HAP-1 (cell line): ENCODE results near the gene NSD1.

ENCODE experiments used
- DNase-seq, 2 experiments: peaks; one replicate each; pipeline ENCODE4 v3.0.0-alpha.2; 2016 to 2020; ENCODE audit warnings: low spot score in 2 of 2
- H3K27me3 ChIP-seq: fragments of 250-450 bp; sonication (Bioruptor Pico); 2 replicates; pipeline ENCODE4 v1.5.1; 2020; ENCODE audit warnings: low read depth, mild to moderate bottlenecking, moderate library complexity
- H3K36me3 ChIP-seq: fragments of 250-450 bp; sonication (Bioruptor Pico); replicated peaks from 2 replicates; pipeline ENCODE4 v1.5.1; 2020; ENCODE audit warnings: mild to moderate bottlenecking
- H3K4me1 ChIP-seq: fragments of 250-450 bp; sonication (Bioruptor Pico); 2 replicates; pipeline ENCODE4 v1.5.1; 2020; ENCODE audit warnings: mild to moderate bottlenecking
- H3K4me3 ChIP-seq: fragments of 250-450 bp; sonication (Bioruptor Pico); 2 replicates; pipeline ENCODE4 v1.5.1; 2020; ENCODE audit warnings: mild to moderate bottlenecking, moderate library complexity
- H3K9me3 ChIP-seq: fragments of 250-450 bp; sonication (Bioruptor Pico); 2 replicates; pipeline ENCODE4 v1.5.1; 2020; ENCODE audit warnings: mild to moderate bottlenecking, moderate library complexity
- in situ Hi-C: fragments of 300-500 bp; cut with MboI; formaldehyde crosslinking; loops from 3 replicates; pipeline ENCODE4 v1.14.3; 2020; ENCODE audit warnings: low sequenced_read_pairs, inconsistent platforms, mixed read lengths

Gene NSD1

DNA sequence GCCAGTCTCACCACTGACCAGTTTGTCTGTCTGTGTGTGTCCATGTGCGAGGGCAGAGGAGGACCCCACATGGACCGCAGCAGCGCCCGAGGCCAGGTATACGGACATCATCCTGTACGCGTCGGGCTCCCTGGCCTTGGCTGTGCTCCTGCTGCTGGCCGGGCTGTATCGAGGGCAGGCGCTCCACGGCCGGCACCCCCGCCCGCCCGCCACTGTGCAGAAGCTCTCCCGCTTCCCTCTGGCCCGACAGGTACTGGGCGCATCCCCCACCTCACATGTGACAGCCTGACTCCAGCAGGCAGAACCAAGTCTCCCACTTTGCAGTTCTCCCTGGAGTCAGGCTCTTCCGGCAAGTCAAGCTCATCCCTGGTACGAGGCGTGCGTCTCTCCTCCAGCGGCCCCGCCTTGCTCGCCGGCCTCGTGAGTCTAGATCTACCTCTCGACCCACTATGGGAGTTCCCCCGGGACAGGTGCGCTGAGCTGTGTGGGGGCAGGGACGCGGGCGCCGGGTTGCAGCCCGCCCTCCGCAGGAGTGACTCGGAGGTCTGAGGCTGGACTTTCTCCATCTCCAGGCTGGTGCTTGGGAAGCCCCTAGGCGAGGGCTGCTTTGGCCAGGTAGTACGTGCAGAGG is 40.4 kb upstream of the NSD1 start:
- no peak for DNase-seq
- in situ Hi-C loops, result no loop called here
- no peaks in the 10 kb centered on the region; the same call in none of the 2 replicates for H3K36me3 ChIP-seq
- no peaks in the 10 kb centered on the region for H3K27me3 ChIP-seq
- H3K4me1 ChIP-seq, result no peaks in the 10 kb centered on the region
- H3K4me3 ChIP-seq, result no peak overlapping the region
- H3K9me3 ChIP-seq, result no peaks in the 10 kb centered on the region

- Histone ChIP-seq H3K9me3 (no peaks in the 10 kb centered on the region), H3K4me3 (no peak overlapping the region), H3K27me3 (no peaks in the 10 kb centered on the region), H3K36me3 (no peaks in the 10 kb centered on the region; the same call in none of the 2 replicates), H3K4me1 (no peaks in the 10 kb centered on the region)
- in situ Hi-C loops, result no loop called here
- no peak for DNase-seq
These were observed 39.8 kb upstream of the NSD1 start for GRCh38 chr5:177093803-177094202.

DNA sequence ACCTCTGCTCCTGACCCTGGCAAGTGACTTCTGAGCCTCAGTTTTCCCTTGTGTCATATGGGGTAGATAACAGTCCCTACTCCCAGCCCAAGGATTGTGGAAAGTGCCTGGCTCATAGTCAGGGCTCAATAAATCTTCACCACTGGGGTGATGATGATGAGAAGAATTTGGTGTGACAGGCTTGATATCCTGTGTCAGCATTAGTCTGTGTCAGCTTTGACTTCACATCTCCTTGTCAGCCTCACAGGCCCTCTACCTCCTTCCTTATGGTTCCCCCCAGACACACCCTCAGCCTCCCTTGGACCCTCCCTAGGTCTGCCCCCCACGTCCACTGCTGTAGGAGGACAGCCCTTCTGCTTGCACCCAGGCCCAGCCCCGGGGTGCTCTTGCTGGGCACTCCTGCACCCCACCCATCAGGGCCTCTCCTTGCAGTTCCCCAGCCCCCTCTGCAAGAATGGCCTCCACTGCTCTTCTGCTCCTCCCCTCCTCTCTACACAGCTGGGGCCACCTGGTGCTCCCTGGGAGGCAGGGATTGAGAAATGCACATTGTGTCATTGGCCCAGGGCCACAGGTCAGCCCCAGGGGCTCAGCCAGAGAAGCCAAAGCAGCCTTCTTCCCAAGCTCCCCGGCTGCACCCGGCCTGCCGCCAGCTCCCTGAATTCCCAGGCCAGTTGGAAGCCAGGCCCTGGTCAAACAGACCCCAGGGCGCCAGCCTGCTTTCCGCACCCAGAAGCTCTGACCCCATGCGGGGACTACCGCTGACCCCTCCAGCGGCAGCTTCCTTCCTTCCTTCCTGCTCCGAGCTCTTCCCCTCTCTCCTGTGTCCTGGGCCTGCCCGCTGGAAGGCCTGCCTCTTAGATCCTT is 39.1 kb upstream of the NSD1 start:
- DNase-seq, result no peak
- H3K9me3 ChIP-seq, result no peaks in the 10 kb centered on the region
- H3K36me3 ChIP-seq, result no peaks in the 10 kb centered on the region; the same call in none of the 2 replicates
- no peaks in the 10 kb centered on the region for H3K27me3 ChIP-seq
- in situ Hi-C loops, result no loop called here
- no peak overlapping the region for H3K4me3 ChIP-seq
- no peaks in the 10 kb centered on the region for H3K4me1 ChIP-seq

DNA sequence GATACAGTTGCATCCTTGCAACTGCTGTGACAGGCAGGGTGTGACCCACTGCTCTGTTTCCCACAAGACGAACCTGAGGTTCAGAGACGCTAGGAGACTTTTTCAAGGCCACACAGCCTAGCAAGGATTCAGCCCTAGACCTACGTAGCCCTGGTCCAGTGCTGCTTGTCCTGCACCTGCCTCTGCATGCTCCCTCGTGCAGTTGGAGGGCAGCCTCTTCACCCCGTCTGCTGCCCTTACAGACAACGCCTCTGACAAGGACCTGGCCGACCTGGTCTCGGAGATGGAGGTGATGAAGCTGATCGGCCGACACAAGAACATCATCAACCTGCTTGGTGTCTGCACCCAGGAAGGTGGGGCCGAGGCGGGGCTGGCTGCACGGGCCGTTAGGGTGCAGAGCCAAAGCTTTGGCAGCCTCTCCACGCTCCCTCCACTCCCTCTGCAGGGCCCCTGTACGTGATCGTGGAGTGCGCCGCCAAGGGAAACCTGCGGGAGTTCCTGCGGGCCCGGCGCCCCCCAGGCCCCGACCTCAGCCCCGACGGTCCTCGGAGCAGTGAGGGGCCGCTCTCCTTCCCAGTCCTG is 38.4 kb upstream of the NSD1 start:
- DNase-seq, result no peak
- no peak overlapping the region for H3K4me3 ChIP-seq
- no peaks in the 10 kb centered on the region for H3K9me3 ChIP-seq
- H3K27me3 ChIP-seq, result no peaks in the 10 kb centered on the region
- no peaks in the 10 kb centered on the region; the same call in none of the 2 replicates for H3K36me3 ChIP-seq
- in situ Hi-C loops, result no loop called here
- H3K4me1 ChIP-seq, result no peaks in the 10 kb centered on the region

- Histone ChIP-seq H3K4me3 (no peak overlapping the region), H3K27me3 (no peaks in the 10 kb centered on the region), H3K9me3 (no peaks in the 10 kb centered on the region), H3K4me1 (no peaks in the 10 kb centered on the region), H3K36me3 (no peaks in the 10 kb centered on the region; the same call in none of the 2 replicates)
- in situ Hi-C loops, result no loop called here
- DNase-seq, result no peak
These were observed 37.2 kb upstream of the NSD1 start for GRCh38 chr5:177096162-177097015.

DNA sequence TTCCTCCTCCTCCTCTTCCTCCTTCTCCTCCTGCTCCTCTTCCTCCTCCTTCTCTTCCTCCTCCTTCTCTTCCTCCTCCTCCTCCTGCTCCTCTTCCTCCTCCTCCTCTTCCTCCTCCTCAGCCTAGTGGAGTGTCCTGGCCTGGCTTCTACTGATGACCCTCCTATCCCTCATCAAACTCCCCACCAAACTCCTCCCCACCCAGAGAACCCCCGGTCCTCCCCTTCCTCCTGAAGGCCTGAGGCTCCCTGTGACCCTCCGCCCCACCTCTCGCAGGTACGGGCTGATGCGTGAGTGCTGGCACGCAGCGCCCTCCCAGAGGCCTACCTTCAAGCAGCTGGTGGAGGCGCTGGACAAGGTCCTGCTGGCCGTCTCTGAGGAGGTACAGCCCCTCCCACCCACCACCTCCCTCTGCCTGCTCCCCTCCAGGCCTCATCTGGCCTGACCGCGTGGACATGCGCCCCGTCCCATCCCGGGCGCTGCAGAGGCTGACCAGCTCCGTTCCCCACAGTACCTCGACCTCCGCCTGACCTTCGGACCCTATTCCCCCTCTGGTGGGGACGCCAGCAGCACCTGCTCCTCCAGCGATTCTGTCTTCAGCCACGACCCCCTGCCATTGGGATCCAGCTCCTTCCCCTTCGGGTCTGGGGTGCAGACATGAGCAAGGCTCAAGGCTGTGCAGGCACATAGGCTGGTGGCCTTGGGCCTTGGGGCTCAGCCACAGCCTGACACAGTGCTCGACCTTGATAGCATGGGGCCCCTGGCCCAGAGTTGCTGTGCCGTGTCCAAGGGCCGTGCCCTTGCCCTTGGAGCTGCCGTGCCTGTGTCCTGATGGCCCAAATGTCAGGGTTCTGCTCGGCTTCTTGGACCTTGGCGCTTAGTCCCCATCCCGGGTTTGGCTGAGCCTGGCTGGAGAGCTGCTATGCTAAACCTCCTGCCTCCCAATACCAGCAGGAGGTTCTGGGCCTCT is 36.3 kb upstream of the NSD1 start:
- no peak overlapping the region for H3K4me3 ChIP-seq
- no peak for DNase-seq
- H3K9me3 ChIP-seq, result no peaks in the 10 kb centered on the region
- no peaks in the 10 kb centered on the region for H3K4me1 ChIP-seq
- H3K36me3 ChIP-seq, result no peaks in the 10 kb centered on the region; the same call in none of the 2 replicates
- H3K27me3 ChIP-seq, result no peaks in the 10 kb centered on the region
- in situ Hi-C loops, result no loop called here

GRCh38 chr5:177098120-177098469 is 35.5 kb upstream of the NSD1 start:
- Histone ChIP-seq H3K9me3 (no peaks in the 10 kb centered on the region), H3K36me3 (no peaks in the 10 kb centered on the region; the same call in none of the 2 replicates), H3K27me3 (no peaks in the 10 kb centered on the region), H3K4me1 (no peaks in the 10 kb centered on the region), H3K4me3 (no peak overlapping the region)
- no peak for DNase-seq
- in situ Hi-C loops, result no loop called here

DNA sequence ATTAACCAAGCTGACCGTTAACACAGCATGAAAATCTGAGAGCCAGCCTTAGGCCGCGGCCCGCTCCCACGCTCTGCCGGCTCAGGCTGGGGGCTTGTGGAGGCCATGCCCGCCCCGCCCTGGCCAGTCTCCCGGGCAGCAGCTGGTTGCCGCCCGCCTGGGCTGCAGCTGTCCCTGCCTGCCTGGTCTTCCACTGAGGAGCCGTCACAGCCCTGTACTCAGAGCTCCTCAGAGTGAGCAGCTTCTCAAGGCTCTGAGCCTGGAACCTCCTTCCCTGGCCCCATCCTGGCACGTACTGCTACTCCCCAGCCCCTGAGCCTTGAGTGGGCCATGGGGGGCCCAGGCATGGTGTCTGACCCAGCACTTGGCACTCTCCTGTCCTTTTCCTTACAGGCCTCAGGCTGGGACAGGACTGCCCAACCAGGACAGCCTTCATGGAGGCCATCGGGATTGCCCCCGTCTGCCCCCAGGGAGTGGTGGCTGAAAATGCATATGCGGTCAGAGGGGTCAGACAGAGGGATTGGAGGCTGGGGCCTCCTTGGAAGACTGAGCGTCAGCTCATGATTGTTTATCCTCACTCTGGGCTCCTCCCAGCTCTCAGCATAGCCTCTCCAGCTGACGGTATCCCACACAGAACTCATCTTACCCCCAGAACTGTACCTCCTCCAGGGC is 35.0 kb upstream of the NSD1 start:
- Histone ChIP-seq H3K9me3 (no peaks in the 10 kb centered on the region), H3K27me3 (no peaks in the 10 kb centered on the region), H3K4me3 (no peak overlapping the region), H3K4me1 (no peaks in the 10 kb centered on the region), H3K36me3 (no peaks in the 10 kb centered on the region; the same call in none of the 2 replicates)
- DNase-seq, result no peak
- in situ Hi-C loops, result no loop called here

DNA sequence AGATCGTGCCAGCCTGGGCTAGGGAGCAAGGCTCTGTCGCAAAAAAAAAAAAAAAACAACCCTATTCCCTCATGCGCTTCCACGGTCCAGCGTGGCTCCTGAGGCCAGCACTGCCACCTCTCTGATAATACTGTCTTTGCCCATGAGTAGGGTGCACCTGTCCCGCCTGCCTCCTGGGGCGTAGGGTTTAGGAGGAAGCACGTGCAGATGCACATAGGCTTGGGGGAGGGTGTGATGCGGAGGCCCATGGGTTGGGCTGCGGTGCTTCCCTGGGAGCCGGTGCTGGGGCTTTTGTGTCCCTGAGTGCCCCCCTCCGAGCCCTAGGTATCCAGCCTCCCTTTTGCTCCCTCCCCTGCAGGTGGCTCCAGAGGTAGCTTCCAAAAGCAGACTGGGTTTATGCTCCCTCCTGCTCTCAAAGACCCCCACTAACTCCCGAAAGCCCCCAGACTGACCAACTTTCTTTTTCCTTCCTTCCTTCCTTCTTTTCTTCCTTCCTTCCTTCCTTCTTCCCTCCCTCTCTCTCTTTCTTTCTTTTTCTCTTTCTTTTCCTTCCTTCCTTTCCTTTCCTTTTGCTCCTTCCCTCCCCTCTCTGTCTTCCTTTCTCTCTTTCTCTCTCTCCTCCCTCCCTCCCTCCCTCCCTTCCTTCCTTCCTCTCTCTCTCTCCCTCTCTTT is 34.0 kb upstream of the NSD1 start:
- DNase-seq, result no peak
- no peaks in the 10 kb centered on the region for H3K27me3 ChIP-seq
- H3K9me3 ChIP-seq, result no peaks in the 10 kb centered on the region
- H3K4me3 ChIP-seq, result no peak overlapping the region
- no peaks in the 10 kb centered on the region; the same call in none of the 2 replicates for H3K36me3 ChIP-seq
- H3K4me1 ChIP-seq, result no peaks in the 10 kb centered on the region
- in situ Hi-C loops, result loop anchor here (25.0 kb wide), 1 partner anchor 1362 kb away; no protein-coding TSS in a partner anchor

DNA sequence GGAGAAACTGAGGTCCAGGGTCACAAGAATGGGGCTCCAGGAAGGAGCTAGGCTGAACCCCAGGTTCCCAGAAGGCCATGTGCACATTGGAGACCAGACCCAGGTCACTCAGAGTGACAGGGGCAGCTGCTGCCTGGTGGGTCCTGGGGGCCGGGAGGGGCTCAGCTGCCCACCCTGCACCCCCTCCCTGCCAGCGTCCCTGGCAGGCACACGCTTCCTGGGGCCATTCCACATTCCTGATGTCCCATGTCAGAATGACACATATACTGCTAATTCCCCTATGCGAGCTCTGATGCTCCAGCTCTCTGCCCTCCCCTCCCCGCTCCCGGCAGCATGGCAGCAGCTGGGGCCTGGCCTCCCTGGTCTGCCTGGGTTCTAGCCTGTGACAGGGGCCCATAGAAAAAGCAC is 32.9 kb upstream of the NSD1 start:
- Histone ChIP-seq H3K4me3 (no peak overlapping the region), H3K36me3 (no peaks in the 10 kb centered on the region; the same call in 1 of the 2 replicates), H3K9me3 (no peaks in the 10 kb centered on the region), H3K4me1 (no peaks in the 10 kb centered on the region), H3K27me3 (no peaks in the 10 kb centered on the region)
- in situ Hi-C loops, result loop anchor here (25.0 kb wide), 1 partner anchor 1363 kb away; no protein-coding TSS in a partner anchor
- no peak for DNase-seq

GRCh38 chr5:177103523-177104253 is 29.9 kb upstream of the NSD1 start:
- in situ Hi-C loops, result loop anchor here (25.0 kb wide), 1 partner anchor 1366 kb away; no protein-coding TSS in a partner anchor
- no peak for DNase-seq
- no peaks in the 10 kb centered on the region for H3K9me3 ChIP-seq
- H3K27me3 ChIP-seq, result no peaks in the 10 kb centered on the region
- no peak overlapping the region for H3K4me3 ChIP-seq
- H3K4me1 ChIP-seq, result no peaks in the 10 kb centered on the region
- no peaks in the 10 kb centered on the region for H3K36me3 ChIP-seq
